DMS153 (cell line): ENCODE results near the gene IQCE.
"Not testable (repeated sequence)": the region's sequence is repeated elsewhere in the genome, so short reads cannot be mapped to it uniquely, and the experiment has no call there.

ENCODE experiments used
- DNase-seq: peaks from one replicate; lab custom pipeline; 2025; lab: John Stamatoyannopoulos, UW

Gene IQCE

GRCh38 chr7:2576742-2577491 is 18.1 kb downstream of the IQCE start:
- DNase-seq: no peak

DNA sequence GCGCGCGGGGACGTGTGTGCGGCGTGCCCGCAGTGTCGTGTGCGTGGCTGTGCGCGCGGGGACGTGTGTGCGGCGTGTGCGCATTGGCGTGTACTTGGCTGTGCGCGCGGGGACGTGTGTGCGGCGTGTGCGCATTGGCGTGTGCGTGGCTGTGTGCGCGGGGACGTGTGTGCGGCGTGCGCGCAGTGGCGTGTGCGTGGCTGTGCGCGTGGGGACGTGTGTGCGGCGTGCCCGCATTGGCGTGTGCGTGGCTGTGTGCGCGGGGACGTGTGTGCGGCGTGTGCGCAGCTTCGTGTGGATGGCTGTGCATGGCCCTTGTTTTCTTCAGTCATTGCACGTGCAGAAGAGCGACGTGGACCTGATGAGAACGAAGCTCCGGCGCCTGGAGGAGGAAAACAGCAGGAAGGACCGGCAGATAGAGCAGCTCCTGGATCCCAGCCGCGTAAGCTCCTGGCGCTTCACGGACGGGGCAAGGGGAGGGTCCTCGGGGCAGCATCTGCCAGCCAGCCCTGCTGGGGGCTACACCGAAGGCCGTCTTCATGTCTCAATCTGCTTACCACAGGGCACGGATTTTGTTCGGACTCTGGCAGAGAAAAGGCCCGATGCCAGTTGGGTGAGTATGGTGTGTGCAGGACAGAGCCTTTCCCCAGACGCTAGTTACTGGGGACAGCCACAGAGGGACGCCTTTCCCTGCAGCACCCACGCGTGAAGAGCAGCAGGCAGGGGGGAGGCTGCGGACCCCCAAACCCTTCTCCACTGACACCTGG is 19.3 kb downstream of the IQCE start:
- no peak for DNase-seq

DNA sequence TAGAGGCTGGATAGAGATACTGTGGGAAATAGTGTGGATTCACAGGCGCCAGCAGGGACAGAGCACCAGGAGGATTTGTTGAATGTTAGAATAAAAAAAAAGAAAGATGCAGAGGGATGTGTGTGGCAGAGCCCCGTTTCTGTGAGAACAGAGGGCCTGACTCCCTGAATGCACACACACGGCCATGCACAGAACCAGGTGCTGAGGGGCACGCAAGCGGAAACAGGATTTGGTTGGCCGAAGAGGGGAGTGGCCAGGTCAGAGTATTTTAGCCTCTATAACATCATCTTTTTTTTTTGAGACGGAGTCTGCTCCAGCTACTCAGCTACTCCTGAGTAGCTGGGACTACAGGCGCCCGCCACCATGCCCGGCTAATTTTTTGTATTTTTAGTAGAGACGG is 21.9 kb downstream of the IQCE start:
- DNase-seq: no peak

DNA sequence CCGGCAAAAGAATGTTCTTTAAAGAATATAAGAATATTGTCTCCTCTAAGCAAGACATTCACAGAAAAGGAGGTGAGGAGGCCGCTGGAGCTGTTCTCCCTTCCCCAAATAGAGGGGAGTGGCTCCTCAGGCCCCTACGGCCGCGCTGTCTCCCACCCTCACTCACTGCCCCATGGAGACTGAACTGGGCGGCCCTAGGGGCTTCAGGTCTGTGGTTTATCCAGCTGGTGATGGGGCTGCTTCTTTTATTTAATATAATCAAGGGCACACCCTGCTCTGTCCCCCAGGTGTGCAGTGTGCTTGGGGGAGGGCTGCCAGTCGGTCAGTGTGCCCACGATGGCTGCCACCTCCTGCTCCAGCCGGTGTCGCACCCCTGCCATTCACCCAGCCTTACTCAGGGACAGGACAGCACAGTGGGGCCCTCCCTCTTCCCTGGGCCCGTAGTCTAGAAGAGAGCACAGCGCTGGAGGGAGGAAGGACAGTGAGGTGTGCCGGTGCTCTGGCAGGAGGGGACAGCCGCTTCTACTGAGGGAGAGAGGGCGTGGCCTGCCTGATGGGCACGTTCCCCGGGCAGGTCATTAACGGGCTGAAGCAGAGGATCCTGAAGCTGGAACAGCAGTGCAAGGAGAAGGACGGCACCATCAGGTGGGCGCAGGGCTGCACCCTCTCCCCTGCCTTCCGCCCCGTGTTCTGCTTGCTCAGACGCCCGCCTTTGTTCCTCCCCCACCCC is 23.4 kb downstream of the IQCE start:
- DNase-seq: no peak

GRCh38 chr7:2583798-2584580 is 25.2 kb downstream of the IQCE start:
- no peak for DNase-seq

DNA sequence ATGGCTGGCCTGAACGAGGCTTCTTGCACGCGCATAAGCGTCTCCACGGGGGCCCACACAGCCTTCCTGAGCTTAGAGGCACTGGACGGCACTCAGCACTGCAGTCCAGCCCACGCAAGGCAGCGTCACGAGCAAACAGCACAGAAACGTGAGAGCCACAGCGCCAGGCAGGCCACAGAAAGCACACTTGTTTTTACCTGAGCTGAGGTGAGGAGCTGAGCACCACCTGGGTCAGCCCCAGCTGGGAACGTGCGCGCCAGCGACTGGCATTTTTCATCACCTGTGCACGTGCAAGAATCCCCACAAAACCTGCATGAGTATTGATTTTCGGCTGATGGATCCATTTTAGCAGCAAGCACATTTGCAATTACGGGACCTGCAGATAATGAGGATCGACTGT is 26.7 kb downstream of the IQCE start:
- DNase-seq: no peak

DNA sequence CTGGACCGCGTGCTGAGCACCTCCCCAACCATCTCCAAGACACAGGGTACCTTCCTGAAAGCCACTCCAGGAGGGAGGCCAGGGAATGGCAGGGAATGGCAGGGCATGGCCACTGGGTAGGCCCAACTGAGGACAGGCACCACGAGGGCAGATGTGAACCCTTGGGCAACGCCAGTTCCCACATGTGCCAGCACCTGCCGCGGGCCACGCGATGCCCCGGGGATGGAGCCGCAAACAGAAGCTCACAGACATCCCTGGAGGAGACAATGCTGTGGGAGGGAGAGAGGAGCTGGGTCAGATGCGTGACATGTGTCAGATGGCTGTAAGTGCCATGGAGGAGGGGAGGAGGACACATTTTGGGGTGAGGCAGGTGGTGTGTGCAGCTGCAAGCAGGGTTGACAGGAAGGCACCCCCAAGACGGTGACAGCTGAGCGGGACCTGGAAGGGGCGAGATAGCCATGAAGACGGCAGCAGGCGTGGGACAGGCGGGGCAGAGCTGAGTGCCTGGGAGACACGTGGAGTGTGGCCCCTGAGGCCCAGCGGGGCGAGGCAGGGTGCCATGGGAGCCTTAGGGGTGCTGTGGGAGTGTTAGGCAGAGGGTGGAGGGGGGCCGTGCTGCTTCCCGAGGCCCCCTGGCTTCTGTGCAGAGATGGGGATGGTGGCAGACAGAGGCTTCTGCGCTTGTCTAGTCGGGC is 27.7 kb downstream of the IQCE start:
- DNase-seq: no peak

GRCh38 chr7:2587134-2587533 is 28.4 kb downstream of the IQCE start:
- no peak for DNase-seq

GRCh38 chr7:2587778-2588177 is 29.0 kb downstream of the IQCE start:
- DNase-seq: no peak

DNA sequence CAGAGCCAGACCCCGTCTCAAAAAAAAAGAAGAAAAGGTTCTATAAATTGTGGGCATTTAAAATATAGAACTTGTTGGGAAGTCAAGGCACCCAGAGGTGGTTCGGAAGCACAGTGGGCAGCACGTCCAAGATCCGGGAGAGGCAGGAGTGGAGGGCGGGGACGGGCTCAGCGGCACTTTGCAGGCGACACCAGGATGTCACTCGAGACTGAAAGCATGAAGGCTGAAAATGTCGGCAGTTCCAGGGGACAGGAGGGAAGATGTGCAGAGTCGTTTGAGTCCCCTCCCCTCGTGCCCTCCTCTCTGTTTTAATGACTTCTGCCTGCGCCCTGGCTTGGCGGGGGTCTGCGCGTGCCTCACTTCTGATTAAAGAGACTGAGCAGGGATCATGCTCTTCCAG is 30.6 kb downstream of the IQCE start:
- DNase-seq: no peak

DNA sequence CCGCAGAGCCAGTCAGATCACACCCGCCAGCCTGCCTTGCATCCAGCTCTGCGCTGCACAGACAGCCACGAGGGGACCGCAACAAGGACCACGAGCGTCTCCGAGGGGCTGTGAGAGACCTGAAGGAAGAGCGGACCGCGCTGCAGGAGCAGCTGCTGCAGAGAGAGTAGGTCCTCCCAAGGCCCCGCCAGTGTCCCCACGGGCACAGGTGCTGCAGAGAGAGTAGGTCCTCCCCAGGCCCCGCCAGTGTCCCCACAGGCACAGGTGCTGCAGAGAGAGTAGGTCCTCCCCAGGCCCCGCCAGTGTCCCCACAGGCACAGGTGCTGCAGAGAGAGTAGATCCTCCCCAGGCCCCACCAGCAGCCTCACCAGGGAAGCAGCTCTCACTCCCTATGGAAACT is 31.2 kb downstream of the IQCE start:
- DNase-seq: not testable (repeated sequence)

DNA sequence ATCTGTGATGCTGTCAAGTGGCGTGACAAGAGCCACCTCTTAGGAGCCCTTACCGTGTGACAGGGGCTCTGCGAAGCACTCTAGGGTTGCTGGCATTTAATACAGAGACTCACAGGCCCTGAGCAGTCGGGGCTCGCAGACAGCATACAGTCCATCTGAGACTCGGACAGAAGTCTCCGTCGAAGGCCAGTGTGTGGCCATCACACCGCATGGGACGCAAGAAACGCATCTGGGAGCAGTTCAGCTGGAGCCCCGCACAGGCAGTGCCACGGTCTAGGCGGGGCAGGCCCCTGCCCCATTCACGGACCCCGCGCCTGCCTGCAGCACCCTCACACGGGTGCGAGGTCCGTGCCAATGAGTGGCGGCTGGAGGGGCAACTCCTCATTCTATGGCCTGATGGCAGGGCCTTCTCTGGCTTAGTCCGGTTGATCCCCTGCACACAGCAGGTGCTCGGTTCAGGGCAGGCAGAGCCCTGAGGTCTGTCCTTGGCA is 33.6 kb downstream of the IQCE start:
- DNase-seq: no peak

DNA sequence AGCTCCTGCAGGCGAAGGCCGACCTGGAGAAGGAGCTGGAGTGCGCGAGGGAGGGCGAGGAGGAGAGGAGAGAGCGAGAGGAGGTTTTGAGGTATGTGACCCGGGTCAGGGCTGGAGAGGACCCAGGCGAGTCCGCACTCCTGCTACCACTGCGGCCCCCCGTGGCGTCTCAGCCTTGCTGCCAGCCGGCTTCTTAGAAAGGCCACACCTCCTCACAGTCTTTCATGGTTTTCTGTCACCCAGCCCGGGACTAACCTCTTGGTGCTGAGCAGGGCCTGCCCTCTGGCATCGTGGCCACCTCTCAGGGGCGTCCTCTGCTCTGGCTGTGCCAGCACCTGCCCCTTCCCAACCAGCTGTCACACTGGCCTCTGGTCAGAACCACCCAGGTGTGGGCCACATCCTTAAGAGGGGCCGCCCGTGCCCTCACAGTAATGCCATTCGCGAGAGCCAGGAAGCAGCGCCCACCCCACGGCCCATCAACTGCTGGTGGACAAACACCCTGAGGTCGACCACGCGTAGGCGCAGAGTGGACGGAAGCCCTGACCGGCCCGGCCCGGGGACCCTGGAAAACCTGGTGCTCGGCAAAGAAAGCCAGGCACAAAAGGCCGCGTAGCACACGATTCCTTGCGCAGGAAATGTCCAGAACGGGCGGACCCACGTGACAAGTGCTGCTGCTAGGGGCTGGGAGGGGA is 34.4 kb downstream of the IQCE start:
- DNase-seq: no peak

- DNase-seq: no peak
Measured at GRCh38 chr7:2594599-2594998, 35.8 kb downstream of the IQCE start.

DNA sequence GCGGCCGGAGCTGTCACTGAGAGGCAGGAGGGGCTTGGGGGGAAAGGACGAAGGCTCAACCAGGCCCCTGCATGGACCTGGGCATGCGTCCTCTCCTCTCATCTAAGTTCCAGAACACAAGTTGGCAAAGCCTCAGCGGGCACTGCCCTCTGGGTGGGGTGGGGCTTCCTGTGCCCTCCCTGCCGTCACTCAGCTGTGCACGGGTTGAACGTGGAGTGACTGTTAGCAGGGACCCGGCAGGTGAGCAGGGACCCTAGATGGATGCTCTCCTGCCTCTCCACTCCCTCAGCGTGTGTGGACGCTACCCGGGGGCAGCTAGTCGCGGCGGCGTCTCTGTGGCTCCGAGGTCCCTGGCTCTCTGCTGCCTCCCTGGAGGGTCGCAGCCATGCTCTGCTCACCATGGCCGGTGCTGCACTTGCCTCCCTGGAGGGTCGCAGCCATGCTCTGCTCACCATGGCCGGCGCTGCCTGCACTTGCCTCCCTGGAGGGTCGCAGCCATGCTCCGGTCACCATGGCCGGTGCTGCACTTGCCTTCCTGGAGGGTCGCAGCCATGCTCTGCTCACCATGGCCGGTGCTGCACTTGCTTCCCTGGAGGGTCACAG is 36.6 kb downstream of the IQCE start:
- no peak for DNase-seq

- no peak for DNase-seq
Measured at GRCh38 chr7:2596464-2597272, 37.9 kb downstream of the IQCE start.

GRCh38 chr7:2597273-2597640 is 38.5 kb downstream of the IQCE start:
- DNase-seq: no peak

GRCh38 chr7:2598154-2598823 is 39.5 kb downstream of the IQCE start:
- no peak for DNase-seq

GRCh38 chr7:2601065-2601464 is 42.3 kb downstream of the IQCE start:
- no peak for DNase-seq
